ENCODE measurements around the gene MKKS. TPM values are rescaled to one million over a fixed set of nuclear protein-coding genes. Genes with fewer than 3 reads are reported as not detected.

MKKS gene
- total RNA-seq, 2 experiments from 2014 or later = 7.4 to 7.8 TPM

GRCh38 chr20:10468340-10468845 lies 34.4 kb upstream of the MKKS start:
- Mint-ChIP-seq H3K27ac (no peak overlapping the region), H3K27me3 (ENCODE audit: low read depth) (no peaks in the 10 kb centered on the region), H3K4me1 (ENCODE audit: low read depth) (peaks cover 13% of the 10 kb centered on the region), H3K36me3 (ENCODE audit: low read depth) (peaks cover 1% of the 10 kb centered on the region), H3K4me3 (no peak overlapping the region), H3K9me3 (ENCODE audit: insufficient read depth) (no peaks in the 10 kb centered on the region)
- ATAC-seq (no peak), DNase-seq (no peak)
- POLR2A ChIA-PET = no interaction called here
- CTCF ChIA-PET = interaction anchor here (1.0 to 1.4 kb wide), 4 partner anchors 10 to 84 kb away, joined by 3 to 6 read pairs (median 4); no protein-coding TSS in a partner anchor

GRCh38 chr20:10467681-10468339 lies 33.8 kb upstream of the MKKS start:
- peaks cover 13% of the 10 kb centered on the region for H3K4me1 Mint-ChIP-seq (ENCODE audit: low read depth)
- no peaks in the 10 kb centered on the region for H3K9me3 Mint-ChIP-seq (ENCODE audit: insufficient read depth)
- ATAC-seq = no peak
- DNase-seq = no peak
- POLR2A ChIA-PET = no interaction called here
- no peak overlapping the region for H3K4me3 Mint-ChIP-seq
- H3K27me3 Mint-ChIP-seq (ENCODE audit: low read depth) = no peaks in the 10 kb centered on the region
- no peak overlapping the region for H3K27ac Mint-ChIP-seq
- CTCF ChIA-PET = interaction anchor here (0.9 to 1.4 kb wide), 4 partner anchors 10 to 69 kb away, joined by 3 to 6 read pairs (median 4); no protein-coding TSS in a partner anchor
- H3K36me3 Mint-ChIP-seq (ENCODE audit: low read depth) = peaks cover 6% of the 10 kb centered on the region

DNA sequence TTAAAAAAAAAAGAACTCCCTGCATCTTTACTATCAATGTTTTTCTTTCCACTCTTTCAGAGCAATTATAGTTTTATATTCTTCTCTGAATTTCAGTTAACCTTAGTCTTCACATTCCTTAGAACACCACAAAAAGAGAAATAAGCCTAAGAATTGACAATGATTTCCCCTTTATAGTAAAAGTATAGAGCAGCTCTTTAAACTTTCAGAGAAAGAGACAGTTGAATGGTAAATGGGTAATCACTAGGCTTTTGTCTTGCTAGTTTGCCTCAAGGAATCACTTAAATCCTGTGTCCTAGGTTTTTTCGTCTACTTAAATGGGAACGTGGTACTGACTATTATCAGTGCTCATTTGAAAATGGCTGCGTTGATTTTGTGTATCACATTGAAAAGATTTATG lies 32.8 kb upstream of the MKKS start:
- Mint-ChIP-seq H3K27ac (no peak overlapping the region), H3K27me3 (ENCODE audit: low read depth) (no peaks in the 10 kb centered on the region), H3K9me3 (ENCODE audit: insufficient read depth) (no peaks in the 10 kb centered on the region), H3K36me3 (ENCODE audit: low read depth) (peaks cover 11% of the 10 kb centered on the region), H3K4me3 (no peak overlapping the region), H3K4me1 (ENCODE audit: low read depth) (peaks cover 16% of the 10 kb centered on the region)
- no peak for DNase-seq
- ChIA-PET POLR2A (no interaction called here), CTCF (interaction anchor here (0.9 to 1.4 kb wide), 3 partner anchors 9 to 144 kb away, joined by 3 to 6 read pairs (median 3); no protein-coding TSS in a partner anchor)
- no peak for ATAC-seq

GRCh38 chr20:10466325-10466724 lies 32.3 kb upstream of the MKKS start:
- H3K27me3 Mint-ChIP-seq (ENCODE audit: low read depth) = no peaks in the 10 kb centered on the region
- DNase-seq = no peak
- CTCF ChIA-PET = interaction anchor here (1.1 kb wide), 1 partner anchor 144 kb away, joined by 3 read pairs; no protein-coding TSS in a partner anchor
- no peak for ATAC-seq
- H3K9me3 Mint-ChIP-seq (ENCODE audit: insufficient read depth) = no peaks in the 10 kb centered on the region
- no peak overlapping the region for H3K27ac Mint-ChIP-seq
- peaks cover 16% of the 10 kb centered on the region for H3K4me1 Mint-ChIP-seq (ENCODE audit: low read depth)
- peaks cover 13% of the 10 kb centered on the region for H3K36me3 Mint-ChIP-seq (ENCODE audit: low read depth)
- no peak overlapping the region for H3K4me3 Mint-ChIP-seq
- POLR2A ChIA-PET = no interaction called here

GRCh38 chr20:10465135-10465534 lies 31.1 kb upstream of the MKKS start:
- Mint-ChIP-seq H3K4me3 (no peak overlapping the region), H3K9me3 (ENCODE audit: insufficient read depth) (no peaks in the 10 kb centered on the region), H3K27me3 (ENCODE audit: low read depth) (no peaks in the 10 kb centered on the region), H3K36me3 (ENCODE audit: low read depth) (peaks cover 19% of the 10 kb centered on the region), H3K4me1 (ENCODE audit: low read depth) (peaks cover 16% of the 10 kb centered on the region), H3K27ac (no peak overlapping the region)
- no peak for ATAC-seq
- ChIA-PET CTCF (interaction anchor here (1.4 to 1.6 kb wide), 2 partner anchors 12 to 72 kb away, joined by 3 to 4 read pairs; no protein-coding TSS in a partner anchor), POLR2A (no interaction called here)
- no peak for DNase-seq

DNA sequence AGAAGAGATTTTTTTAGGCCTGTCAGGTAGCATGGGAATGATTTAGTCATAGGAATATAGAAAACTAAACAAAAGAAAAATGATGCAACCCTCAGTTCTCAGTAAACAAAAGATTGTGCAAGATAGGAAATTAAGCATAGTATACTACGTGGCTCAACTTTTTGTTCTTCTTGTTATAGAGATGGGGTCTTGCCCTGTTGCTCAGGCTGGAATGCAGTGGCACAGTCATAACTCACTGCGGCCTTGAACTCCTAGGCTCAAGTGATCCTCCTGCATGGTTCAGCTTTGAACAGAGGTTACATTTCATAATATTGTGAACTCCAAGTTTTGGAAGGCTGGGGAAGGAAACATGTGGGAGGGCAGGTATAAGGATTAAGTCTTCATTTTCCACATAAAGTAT lies 29.6 kb upstream of the MKKS start:
- H3K4me3 Mint-ChIP-seq = no peak overlapping the region
- peaks cover 12% of the 10 kb centered on the region for H3K4me1 Mint-ChIP-seq (ENCODE audit: low read depth)
- H3K27ac Mint-ChIP-seq = no peak overlapping the region
- ATAC-seq (no peak), DNase-seq (no peak)
- H3K9me3 Mint-ChIP-seq (ENCODE audit: insufficient read depth) = peaks cover 12% of the 10 kb centered on the region
- ChIA-PET CTCF (interaction anchor here (1.2 to 2.2 kb wide), 4 partner anchors 11 to 73 kb away, joined by 3 to 5 read pairs (median 3); no protein-coding TSS in a partner anchor), POLR2A (no interaction called here)
- no peaks in the 10 kb centered on the region for H3K27me3 Mint-ChIP-seq (ENCODE audit: low read depth)
- peaks cover 30% of the 10 kb centered on the region for H3K36me3 Mint-ChIP-seq (ENCODE audit: low read depth)

DNA sequence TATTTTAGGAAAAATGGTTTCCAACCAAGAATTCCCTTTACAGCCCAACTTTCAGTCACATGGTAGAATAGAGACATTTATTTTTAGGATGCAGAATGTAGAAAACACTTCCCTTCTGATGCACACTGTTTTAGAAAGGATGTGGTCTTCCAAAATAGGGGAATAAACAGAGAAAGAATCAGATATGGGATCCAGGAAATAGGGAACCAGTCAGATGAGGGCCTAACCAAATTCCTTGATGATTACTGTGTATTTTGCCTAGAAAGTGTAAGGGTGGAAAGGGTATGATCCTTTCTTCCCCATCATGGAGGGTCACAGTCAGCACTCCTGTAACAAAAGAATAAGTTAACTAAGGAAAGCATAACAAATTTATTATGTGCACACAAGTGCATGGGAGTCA lies 28.5 kb upstream of the MKKS start:
- H3K4me3 Mint-ChIP-seq = no peak overlapping the region
- ChIA-PET CTCF (interaction anchor here (1.2 to 2.2 kb wide), 3 partner anchors 15 to 74 kb away, joined by 3 to 5 read pairs (median 3); no protein-coding TSS in a partner anchor), POLR2A (no interaction called here)

DNA sequence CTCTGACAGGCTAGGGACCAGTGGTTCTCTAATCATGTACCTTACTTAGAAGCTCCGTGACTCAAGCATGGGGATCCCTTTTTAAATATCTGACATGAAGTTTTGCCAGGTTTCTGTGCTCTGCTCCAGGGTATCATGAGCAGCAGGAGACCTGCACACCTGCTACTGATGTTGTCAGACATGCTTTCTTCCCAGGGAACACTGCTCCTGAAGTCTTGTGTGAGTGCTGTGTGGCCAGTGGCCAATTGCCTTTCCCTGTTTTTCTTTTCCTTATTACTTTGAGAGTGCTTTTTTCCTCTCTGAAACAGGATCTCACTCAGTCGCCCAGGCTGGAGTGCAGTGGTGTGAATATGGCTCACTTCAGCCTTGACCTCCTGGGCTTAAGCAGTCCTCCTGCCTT lies 27.5 kb upstream of the MKKS start:
- ChIA-PET POLR2A (no interaction called here), CTCF (no interaction called here)
- H3K9me3 Mint-ChIP-seq (ENCODE audit: insufficient read depth) = peaks cover 25% of the 10 kb centered on the region
- no peak overlapping the region for H3K4me3 Mint-ChIP-seq
- ATAC-seq (no peak), DNase-seq (no peak)
- no peaks in the 10 kb centered on the region for H3K27me3 Mint-ChIP-seq (ENCODE audit: low read depth)
- no peak overlapping the region for H3K27ac Mint-ChIP-seq
- H3K4me1 Mint-ChIP-seq (ENCODE audit: low read depth) = peaks cover 6% of the 10 kb centered on the region
- peaks cover 44% of the 10 kb centered on the region for H3K36me3 Mint-ChIP-seq (ENCODE audit: low read depth)

More for the DNA sequence above, 28.5 kb upstream of the MKKS start:
- DNase-seq (no peak), ATAC-seq (no peak)
- H3K4me1 Mint-ChIP-seq (ENCODE audit: low read depth) = peaks cover 6% of the 10 kb centered on the region
- no peaks in the 10 kb centered on the region for H3K27me3 Mint-ChIP-seq (ENCODE audit: low read depth)
- peaks cover 16% of the 10 kb centered on the region for H3K9me3 Mint-ChIP-seq (ENCODE audit: insufficient read depth)
- H3K27ac Mint-ChIP-seq = no peak overlapping the region
- H3K36me3 Mint-ChIP-seq (ENCODE audit: low read depth) = peaks cover 38% of the 10 kb centered on the region

GRCh38 chr20:10454151-10454750 lies 20.2 kb upstream of the MKKS start:
- ChIA-PET CTCF (interaction anchor here (1.2 to 3.5 kb wide), 3 partner anchors 20 to 67 kb away, joined by 3 to 8 read pairs (median 7); partner anchors contain the start of genes MKKS and SLX4IP), POLR2A (interaction anchor here (2.6 kb wide), 1 partner anchor 20 kb away, joined by 9 read pairs; the partner anchor contains the start of genes MKKS and SLX4IP)
- peaks cover 19% of the 10 kb centered on the region for H3K4me1 Mint-ChIP-seq (ENCODE audit: low read depth)

DNA sequence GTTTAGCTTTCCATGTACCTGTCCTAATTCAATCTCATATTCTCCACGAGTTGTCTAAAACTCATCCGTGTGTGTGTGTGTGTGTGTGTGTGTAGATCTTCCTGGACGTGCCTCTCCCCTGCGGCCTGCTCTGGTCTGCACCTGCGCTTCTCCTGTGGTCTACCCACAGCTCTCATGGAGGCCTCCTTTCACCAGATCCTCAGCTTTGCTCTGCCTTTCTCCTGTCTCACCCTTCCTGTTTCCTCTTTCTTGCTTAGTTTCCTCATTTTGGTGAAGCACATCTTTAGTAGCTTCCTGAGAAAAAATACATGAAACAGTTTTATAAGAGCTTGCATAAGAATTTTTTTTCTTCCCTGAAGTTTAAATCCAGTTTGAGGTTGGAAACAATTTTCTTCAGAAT lies 19.2 kb upstream of the MKKS start:
- Mint-ChIP-seq H3K4me1 (ENCODE audit: low read depth) (peaks cover 21% of the 10 kb centered on the region), H3K9me3 (ENCODE audit: insufficient read depth) (peaks cover 12% of the 10 kb centered on the region), H3K27ac (peak overlapping the region; percentile 74), H3K4me3 (peak overlapping the region; percentile 42), H3K27me3 (ENCODE audit: low read depth) (no peaks in the 10 kb centered on the region), H3K36me3 (ENCODE audit: low read depth) (peaks cover 19% of the 10 kb centered on the region)
- peak; percentile 94 for ATAC-seq
- ChIA-PET POLR2A (interaction anchor here (2.6 kb wide), 1 partner anchor 19 kb away, joined by 9 read pairs; the partner anchor contains the start of genes MKKS and SLX4IP), CTCF (interaction anchor here (0.7 to 3.5 kb wide), 9 partner anchors 11 to 222 kb away, joined by 3 to 8 read pairs (median 3); partner anchors contain the start of genes MKKS and SLX4IP)
- peak; percentile 66 for DNase-seq

More at GRCh38 chr20:10454151-10454750, 20.2 kb upstream of the MKKS start:
- Mint-ChIP-seq H3K4me3 (no peak overlapping the region), H3K27me3 (ENCODE audit: low read depth) (no peaks in the 10 kb centered on the region), H3K27ac (peak overlapping the region; percentile 4), H3K36me3 (ENCODE audit: low read depth) (peaks cover 27% of the 10 kb centered on the region), H3K9me3 (ENCODE audit: insufficient read depth) (peaks cover 21% of the 10 kb centered on the region)
- ATAC-seq = peak; percentile 33
- no peak for DNase-seq

- peaks cover 41% of the 10 kb centered on the region for H3K4me1 Mint-ChIP-seq (ENCODE audit: low read depth)
- H3K9me3 Mint-ChIP-seq (ENCODE audit: insufficient read depth) = no peaks in the 10 kb centered on the region
- no peak overlapping the region for H3K4me3 Mint-ChIP-seq
- DNase-seq = no peak
- ATAC-seq = no peak
- POLR2A ChIA-PET = no interaction called here
- no peak overlapping the region for H3K27ac Mint-ChIP-seq
- no peaks in the 10 kb centered on the region for H3K27me3 Mint-ChIP-seq (ENCODE audit: low read depth)
- CTCF ChIA-PET = interaction anchor here (0.8 kb wide), 1 partner anchor 22 kb away, joined by 4 read pairs; no protein-coding TSS in a partner anchor
- peaks cover 16% of the 10 kb centered on the region for H3K36me3 Mint-ChIP-seq (ENCODE audit: low read depth)
Measured at GRCh38 chr20:10449270-10449669, 15.2 kb upstream of the MKKS start.
